ENCODE measurements around the gene CNBD2.

Gene CNBD2

GRCh38 chr20:35963878-35964277 lies 4.5 kb upstream of the CNBD2 start:
- Histone ChIP-seq H3K9me3 (ENCODE audit: low read depth, low read length) (no peaks in the 10 kb centered on the region), H3K27ac (no peak overlapping the region), H3K9ac (ENCODE audit: insufficient read length) (no peak overlapping the region), H3K36me3 (ENCODE audit: insufficient read depth, low read length) (no peaks in the 10 kb centered on the region), H3K4me3 (no peak overlapping the region)
- TF ChIP-seq EZH2 (IDR thresholded peaks at IDR 0.05) (no peak), FOXP2 (optimal IDR thresholded peaks at IDR 0.05; ENCODE audit: control extremely low read depth, extremely low read length, insufficient read depth) (no peak), POLR2AphosphoS5 (IDR thresholded peaks at IDR 0.05; ENCODE audit: borderline replicate concordance, low read depth, low read length) (no peak)
- DNase-seq (ENCODE audit: low read depth, low spot score) = no peak

DNA sequence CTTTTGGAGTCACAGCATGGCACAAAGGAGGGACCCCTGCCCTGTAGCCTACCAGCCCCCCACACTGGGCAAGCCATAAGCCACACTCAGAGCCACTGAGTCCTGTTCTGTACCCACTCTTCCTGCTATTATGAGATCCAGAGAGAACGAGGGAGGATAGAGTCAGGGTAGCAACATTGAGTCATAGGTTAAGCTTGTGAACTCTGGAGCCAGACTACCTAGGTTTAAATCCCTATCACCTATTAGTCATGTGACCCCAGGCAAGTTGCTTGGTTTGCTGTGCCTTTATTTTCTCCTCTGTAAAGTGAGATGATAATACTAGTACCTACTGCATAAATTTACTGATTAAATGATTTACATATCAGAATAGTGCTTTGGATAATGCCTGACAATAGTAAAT lies 540 bp downstream of the CNBD2 start:
- no peak for TF ChIP-seq EZH2 (IDR thresholded peaks at IDR 0.05)
- TF ChIP-seq FOXP2 (optimal IDR thresholded peaks at IDR 0.05; ENCODE audit: control extremely low read depth, extremely low read length, insufficient read depth) = no peak
- no peak for TF ChIP-seq POLR2AphosphoS5 (IDR thresholded peaks at IDR 0.05; ENCODE audit: borderline replicate concordance, low read depth, low read length)
- Histone ChIP-seq H3K36me3 (ENCODE audit: insufficient read depth, low read length) (no peaks in the 10 kb centered on the region), H3K4me3 (no peak overlapping the region), H3K27ac (no peak overlapping the region), H3K9ac (ENCODE audit: insufficient read length) (no peak overlapping the region), H3K9me3 (ENCODE audit: low read depth, low read length) (no peaks in the 10 kb centered on the region)
- DNase-seq (ENCODE audit: low read depth, low spot score) = no peak

- Histone ChIP-seq H3K36me3 (ENCODE audit: insufficient read depth, low read length) (no peaks in the 10 kb centered on the region), H3K4me3 (no peak overlapping the region), H3K9ac (ENCODE audit: insufficient read length) (no peak overlapping the region), H3K9me3 (ENCODE audit: low read depth, low read length) (no peaks in the 10 kb centered on the region), H3K27ac (no peak overlapping the region)
- no peak for DNase-seq (ENCODE audit: low read depth, low spot score)
- TF ChIP-seq FOXP2 (optimal IDR thresholded peaks at IDR 0.05; ENCODE audit: control extremely low read depth, extremely low read length, insufficient read depth) (no peak), POLR2AphosphoS5 (IDR thresholded peaks at IDR 0.05; ENCODE audit: borderline replicate concordance, low read depth, low read length) (no peak), EZH2 (IDR thresholded peaks at IDR 0.05) (no peak)
These were observed 3.6 kb downstream of the CNBD2 start for GRCh38 chr20:35971981-35972380.

DNA sequence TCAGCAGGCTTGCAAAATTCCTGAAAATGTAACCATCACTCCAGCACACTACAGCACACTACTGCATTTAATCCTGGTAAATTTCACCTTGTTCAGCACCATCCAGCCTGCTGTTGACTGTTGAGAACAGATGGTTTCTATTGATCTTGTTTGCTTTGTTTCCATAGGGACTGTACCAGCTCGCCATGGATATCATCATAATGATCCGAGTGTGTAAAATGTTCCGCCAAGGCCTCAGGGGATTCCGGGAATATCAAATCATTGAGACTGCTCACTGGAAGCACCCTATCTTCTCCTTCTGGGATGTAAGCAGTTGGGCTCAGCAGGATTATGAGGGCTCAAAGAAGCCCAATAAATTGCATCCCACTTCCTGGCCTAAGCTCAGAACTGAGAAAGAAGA lies 4.1 kb downstream of the CNBD2 start:
- TF ChIP-seq POLR2AphosphoS5 (IDR thresholded peaks at IDR 0.05; ENCODE audit: borderline replicate concordance, low read depth, low read length) (no peak), FOXP2 (optimal IDR thresholded peaks at IDR 0.05; ENCODE audit: control extremely low read depth, extremely low read length, insufficient read depth) (no peak), EZH2 (IDR thresholded peaks at IDR 0.05) (no peak)
- no peaks in the 10 kb centered on the region for H3K9me3 ChIP-seq (ENCODE audit: low read depth, low read length)
- H3K4me3 ChIP-seq = no peak overlapping the region
- DNase-seq (ENCODE audit: low read depth, low spot score) = no peak
- H3K36me3 ChIP-seq (ENCODE audit: insufficient read depth, low read length) = no peaks in the 10 kb centered on the region
- H3K27ac ChIP-seq = no peak overlapping the region
- no peak overlapping the region for H3K9ac ChIP-seq (ENCODE audit: insufficient read length)

- no peaks in the 10 kb centered on the region for H3K9me3 ChIP-seq (ENCODE audit: low read depth, low read length)
- no peak for DNase-seq (ENCODE audit: low read depth, low spot score)
- H3K9ac ChIP-seq (ENCODE audit: insufficient read length) = no peak overlapping the region
- H3K36me3 ChIP-seq (ENCODE audit: insufficient read depth, low read length) = no peaks in the 10 kb centered on the region
- no peak overlapping the region for H3K4me3 ChIP-seq
- TF ChIP-seq EZH2 (IDR thresholded peaks at IDR 0.05) (no peak), POLR2AphosphoS5 (IDR thresholded peaks at IDR 0.05; ENCODE audit: borderline replicate concordance, low read depth, low read length) (no peak), FOXP2 (optimal IDR thresholded peaks at IDR 0.05; ENCODE audit: control extremely low read depth, extremely low read length, insufficient read depth) (no peak)
- no peak overlapping the region for H3K27ac ChIP-seq
These were observed 5.9 kb downstream of the CNBD2 start for GRCh38 chr20:35974256-35974655.

DNA sequence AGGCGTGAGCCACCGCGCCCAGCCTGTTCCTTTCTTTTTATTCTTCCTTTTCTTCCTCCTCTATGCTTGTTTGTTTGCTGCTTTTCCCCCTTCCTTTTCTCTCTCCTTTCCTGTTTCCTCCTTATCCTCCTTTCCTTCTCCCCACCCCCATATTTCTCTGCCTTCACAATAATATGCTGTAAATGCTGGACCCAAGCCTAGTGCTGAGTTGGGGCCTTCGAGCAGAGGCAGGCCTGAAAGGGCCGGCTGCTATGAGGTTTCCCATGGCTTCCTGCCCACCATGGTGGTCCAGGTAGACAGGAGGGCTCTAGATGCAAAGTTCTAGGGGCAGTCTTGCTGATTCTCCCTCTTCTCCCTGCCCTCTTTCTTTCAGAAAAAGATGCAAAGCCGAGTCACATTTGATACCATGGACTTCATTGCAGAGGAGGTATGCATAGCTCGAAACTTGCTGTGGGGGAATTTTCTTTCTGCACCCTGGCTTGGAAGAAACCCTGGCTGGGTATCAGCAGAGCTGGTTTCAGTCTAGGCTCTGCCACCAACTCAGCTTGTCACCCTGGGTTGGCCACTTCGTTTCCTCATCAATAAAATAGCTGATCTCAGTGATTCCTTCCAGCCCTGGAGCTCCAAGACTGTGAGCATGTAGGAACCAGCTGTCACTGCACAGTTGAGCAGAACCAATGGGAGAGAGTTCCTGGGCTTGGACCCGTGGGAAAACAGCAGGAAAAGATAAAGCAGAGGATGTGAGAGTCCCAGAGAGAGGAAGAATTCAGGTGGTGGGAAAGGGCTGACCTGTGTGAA lies 7.4 kb downstream of the CNBD2 start:
- TF ChIP-seq POLR2AphosphoS5 (IDR thresholded peaks at IDR 0.05; ENCODE audit: borderline replicate concordance, low read depth, low read length) = no peak
- TF ChIP-seq EZH2 (IDR thresholded peaks at IDR 0.05) = no peak
- no peak for TF ChIP-seq FOXP2 (optimal IDR thresholded peaks at IDR 0.05; ENCODE audit: control extremely low read depth, extremely low read length, insufficient read depth)
- Histone ChIP-seq H3K36me3 (ENCODE audit: insufficient read depth, low read length) (no peaks in the 10 kb centered on the region), H3K27ac (no peak overlapping the region), H3K9ac (ENCODE audit: insufficient read length) (no peak overlapping the region), H3K4me3 (no peak overlapping the region), H3K9me3 (ENCODE audit: low read depth, low read length) (no peaks in the 10 kb centered on the region)
- DNase-seq (ENCODE audit: low read depth, low spot score) = no peak

- Histone ChIP-seq H3K4me3 (no peak overlapping the region), H3K27ac (no peak overlapping the region), H3K36me3 (ENCODE audit: insufficient read depth, low read length) (no peaks in the 10 kb centered on the region), H3K9me3 (ENCODE audit: low read depth, low read length) (no peaks in the 10 kb centered on the region), H3K9ac (ENCODE audit: insufficient read length) (no peak overlapping the region)
- TF ChIP-seq POLR2AphosphoS5 (IDR thresholded peaks at IDR 0.05; ENCODE audit: borderline replicate concordance, low read depth, low read length) = no peak
- TF ChIP-seq FOXP2 (optimal IDR thresholded peaks at IDR 0.05; ENCODE audit: control extremely low read depth, extremely low read length, insufficient read depth) = no peak
- no peak for TF ChIP-seq EZH2 (IDR thresholded peaks at IDR 0.05)
- no peak for DNase-seq (ENCODE audit: low read depth, low spot score)
These were observed 9.7 kb downstream of the CNBD2 start for GRCh38 chr20:35978041-35978513.

- DNase-seq (ENCODE audit: low read depth, low spot score) = no peak
- no peaks in the 10 kb centered on the region for H3K9me3 ChIP-seq (ENCODE audit: low read depth, low read length)
- no peak overlapping the region for H3K27ac ChIP-seq
- H3K9ac ChIP-seq (ENCODE audit: insufficient read length) = no peak overlapping the region
- TF ChIP-seq POLR2AphosphoS5 (IDR thresholded peaks at IDR 0.05; ENCODE audit: borderline replicate concordance, low read depth, low read length) (no peak), EZH2 (IDR thresholded peaks at IDR 0.05) (no peak), FOXP2 (optimal IDR thresholded peaks at IDR 0.05; ENCODE audit: control extremely low read depth, extremely low read length, insufficient read depth) (no peak)
- H3K36me3 ChIP-seq (ENCODE audit: insufficient read depth, low read length) = no peaks in the 10 kb centered on the region
- H3K4me3 ChIP-seq = no peak overlapping the region
These were observed 11.2 kb downstream of the CNBD2 start for GRCh38 chr20:35979544-35979943.
